22Rv1 (cell line): ENCODE measurements around the gene BEAN1.
"Not testable (repeated sequence)": the region's sequence is repeated elsewhere in the genome, so short reads cannot be mapped to it uniquely, and the experiment has no call there.

Source experiments
- CTCF ChIP-seq: fragments of 450-650 bp; IDR thresholded peaks from 2 replicates; pipeline ENCODE4 v1.5.1; 2017; ENCODE audit warnings: mild to moderate bottlenecking
- ZFX ChIP-seq: fragments of 450-650 bp; IDR thresholded peaks from 2 replicates; pipeline ENCODE4 v1.6.1; 2017; ENCODE audit warnings: antibody characterized with exemption, borderline replicate concordance

GRCh38 chr16:66497921-66498320, 70.8 kb downstream of the BEAN1 start:
- not testable (repeated sequence) for TF ChIP-seq CTCF, ZFX
